T-cell (primary cell): ENCODE results near the gene RHEX. TPM values are rescaled to one million over a fixed set of nuclear protein-coding genes. Genes with fewer than 3 reads are reported as not detected.

Experiments used
- ATAC-seq, 4 experiments: fragments of 200-7000 bp in 3 of 4; fragments of 150-1000 bp in 1 of 4; cut with Tn5 transposase; replicated peaks in 1 of 4; 1 replicate in 3 of 4; 2 replicates in 1 of 4; pipeline ENCODE4 v1.10.0; 2021; ENCODE audit warnings: moderate library complexity in 3 of 4, mild to moderate bottlenecking in 2 of 4, moderate number of reproducible peaks in 1 of 4
- CTCF ChIA-PET, 2 donors: fragments of 300-600 bp; sonication (Branson Sonifier 250); formaldehyde crosslinking; loops; one replicate each; lab custom pipeline; 2022; ENCODE audit warnings: antibody characterized with exemption in 2 of 2; lab: Charles Lee
- POLR2A ChIA-PET, 2 donors: fragments of 300-600 bp; sonication (Branson Sonifier 250); formaldehyde crosslinking; loops; one replicate each; lab custom pipeline; 2022; ENCODE audit warnings: antibody characterized with exemption in 2 of 2; lab: Charles Lee
- DNase-seq, 35 experiments: peaks; one replicate each; pipeline versions ENCODE4 v3.0.0 to v3.0.0-alpha.2; 2013 to 2023
- H3K27ac ChIP-seq: one replicate; pipeline ENCODE4 v1.5.1; 2013; ENCODE audit warnings: low read length
- H3K27me3 ChIP-seq, 2 experiments: replicated peaks in 1 of 2; 1 replicate in 1 of 2; 2 replicates in 1 of 2; pipeline versions ENCODE4 v1.6.1 to v1.7.0; 2013; ENCODE audit warnings: low read length in 1 of 2, mixed read lengths in 1 of 2; ENCODE audit not compliant: control insufficient read depth in 2 of 2, insufficient read depth in 2 of 2; ENCODE audit errors: extremely low read depth in 1 of 2
- H3K36me3 ChIP-seq, 2 donors: 1 replicate in 1 of 2; 2 replicates in 1 of 2; pipeline versions ENCODE4 v1.6.1 to v1.7.0; 2013; ENCODE audit warnings: low read length in 1 of 2; ENCODE audit not compliant: control insufficient read depth in 2 of 2, insufficient read depth in 1 of 2; ENCODE audit errors: extremely low read depth in 1 of 2
- H3K4me1 ChIP-seq, 2 experiments: 1 replicate in 1 of 2; 2 replicates in 1 of 2; pipeline versions ENCODE4 v1.6.1 to v1.7.0; 2013; ENCODE audit warnings: low read length in 2 of 2, mixed read lengths in 1 of 2; ENCODE audit not compliant: insufficient read depth in 2 of 2, control insufficient read depth in 1 of 2; ENCODE audit errors: extremely low read depth in 1 of 2
- H3K4me3 ChIP-seq, 2 donors: 1 replicate in 1 of 2; 2 replicates in 1 of 2; pipeline versions ENCODE4 v1.5.1 to v1.7.0; 2013; ENCODE audit warnings: mild to moderate bottlenecking in 2 of 2, low read length in 1 of 2, moderate library complexity in 1 of 2; ENCODE audit not compliant: control insufficient read depth in 1 of 2; ENCODE audit errors: extremely low read depth in 1 of 2
- H3K9me3 ChIP-seq: 2 replicates; pipeline ENCODE4 v1.7.0; 2013
- H3K27ac Mint-ChIP-seq, 2 donors: one replicate each; pipeline ENCODE4 v1.8.0; 2020 to 2021; ENCODE audit warnings: mild to moderate bottlenecking in 2 of 2, mixed read lengths in 2 of 2
- H3K27me3 Mint-ChIP-seq, 2 donors: one replicate each; pipeline ENCODE4 v1.8.0; 2021 to 2022; ENCODE audit warnings: mixed read lengths in 2 of 2
- H3K36me3 Mint-ChIP-seq: one replicate; pipeline ENCODE4 v1.8.0; 2021; ENCODE audit warnings: mixed read lengths
- H3K4me1 Mint-ChIP-seq, 3 donors: one replicate each; pipeline ENCODE4 v1.8.0; 2020 to 2022; ENCODE audit warnings: mixed read lengths in 3 of 3, mild to moderate bottlenecking in 1 of 3
- H3K4me3 Mint-ChIP-seq, 3 donors: one replicate each; pipeline ENCODE4 v1.8.0; 2020 to 2022; ENCODE audit warnings: mild to moderate bottlenecking in 3 of 3, mixed read lengths in 3 of 3, moderate library complexity in 3 of 3
- H3K9me3 Mint-ChIP-seq, 3 donors: one replicate each; pipeline ENCODE4 v1.8.0; 2020 to 2022; ENCODE audit warnings: mixed read lengths in 3 of 3
- WGBS: methylation state at CpG from one replicate; pipeline ENCODE4 v1.1.5; 2013; ENCODE audit warnings: missing lambda C conversion rate; ENCODE audit not compliant: insufficient coverage; 5-methylcytosine and 5-hydroxymethylcytosine counted together
- total RNA-seq, 35 experiments: library from RNA in 6 of 35; stranded (reverse) in 6 of 35; fragments of 120-200 nt in 1 of 35; gene quantifications; one replicate each; pipeline versions ENCODE4 v1.2.1 to v1.2.4 and lab custom pipeline; 2013 to 2026

RHEX gene
- total RNA-seq, 5 donors from 2014 or later (not counting 1 experiment from before 2014, with no cell fraction given) = 0.28 to 1.6 (median 1.2) TPM; not detected in 1

DNA sequence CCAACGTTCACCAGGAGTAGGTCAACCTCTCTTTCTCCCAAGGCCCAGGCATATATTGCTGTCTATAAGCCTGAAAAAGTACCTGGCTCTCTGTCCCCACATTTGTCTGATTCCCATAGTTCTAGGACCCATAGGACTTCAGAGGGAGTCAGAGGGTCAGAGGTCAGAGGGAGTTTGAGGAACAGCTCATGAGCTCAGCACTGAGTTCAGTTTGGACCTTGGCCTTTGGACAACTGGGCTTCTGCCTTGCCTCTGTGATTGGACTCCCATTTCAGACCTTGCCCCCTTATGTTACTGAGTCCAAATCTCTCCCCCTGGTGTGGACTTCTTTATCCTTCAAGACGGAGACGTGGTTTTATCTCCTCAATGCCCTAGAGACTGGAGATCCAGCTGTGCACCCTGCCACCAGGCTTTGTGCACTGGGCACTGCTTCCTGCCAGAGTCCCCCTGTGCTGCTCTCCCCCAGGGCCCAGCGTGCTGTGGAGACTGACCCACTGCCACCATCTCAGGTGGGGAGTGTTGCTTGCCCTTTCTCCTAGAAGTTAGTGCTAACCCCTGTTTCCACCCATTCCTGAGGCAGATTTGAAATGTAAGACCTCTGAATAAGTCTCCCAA is 32.5 kb upstream of the RHEX start:
- ChIA-PET POLR2A (no interaction called here), CTCF (interaction anchor here (0.6 kb wide), 2 partner anchors 8 to 766 kb away, joined by 3 to 6 read pairs; no protein-coding TSS in a partner anchor)
- Mint-ChIP-seq H3K4me3 (no peak overlapping the region), H3K27me3 (peaks cover 10 to 19% of the 10 kb centered on the region in 2 donors), H3K36me3 (no peaks in the 10 kb centered on the region), H3K4me1 (no peaks in the 10 kb centered on the region), H3K9me3 (no peaks in the 10 kb centered on the region), H3K27ac (no peak overlapping the region)
- no peak overlapping the region for H3K27ac ChIP-seq
- DNase-seq (no peak), ATAC-seq (no peak)
- no peaks in the 10 kb centered on the region for H3K9me3 ChIP-seq
- no peak overlapping the region for H3K4me3 ChIP-seq
- H3K27me3 ChIP-seq = peaks cover 0 to 12% of the 10 kb centered on the region in 2 experiments
- no peaks in the 10 kb centered on the region for H3K36me3 ChIP-seq
- H3K4me1 ChIP-seq = no peaks in the 10 kb centered on the region
- WGBS = 76% methylated on average over 2 of the region's 4 CpGs

DNA sequence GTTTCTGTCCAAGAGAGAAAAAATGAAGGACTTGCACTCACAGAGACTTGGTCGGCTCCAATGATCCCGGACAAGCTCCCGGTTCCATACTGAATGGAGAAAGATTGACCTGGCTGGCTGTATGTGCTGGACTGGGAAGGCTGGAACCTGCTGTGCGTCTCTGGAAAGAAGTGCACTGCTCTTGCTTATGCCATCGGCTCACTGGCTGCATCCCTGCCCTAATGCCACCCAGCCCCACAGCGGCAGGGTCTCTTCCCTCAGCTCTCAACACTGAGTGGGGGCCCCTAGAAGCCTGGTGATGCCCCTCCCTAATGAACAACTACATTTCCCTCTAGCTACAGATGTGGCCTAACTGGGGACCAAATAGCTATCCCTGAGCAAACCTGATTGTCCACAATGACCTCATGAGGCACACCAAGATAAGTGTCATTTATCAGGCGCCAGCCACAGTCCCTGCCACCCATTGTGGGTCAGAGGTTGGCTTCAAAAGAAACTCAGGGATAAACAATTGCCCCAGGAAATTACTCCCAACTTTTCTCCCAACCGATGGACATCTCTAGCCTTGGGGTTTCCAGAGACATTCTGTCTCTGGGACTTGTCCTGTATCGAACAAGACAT is 31.9 kb upstream of the RHEX start:
- ChIA-PET CTCF (interaction anchor here in 1 of 2 donors (0.6 kb wide), 1 partner anchor 767 kb away, joined by 6 read pairs; no protein-coding TSS in a partner anchor), POLR2A (no interaction called here)
- Mint-ChIP-seq H3K27me3 (peaks cover 10 to 19% of the 10 kb centered on the region in 2 donors), H3K4me3 (no peak overlapping the region), H3K36me3 (no peaks in the 10 kb centered on the region), H3K4me1 (no peaks in the 10 kb centered on the region), H3K27ac (no peak overlapping the region), H3K9me3 (no peaks in the 10 kb centered on the region)
- ATAC-seq = no peak
- H3K4me1 ChIP-seq = no peaks in the 10 kb centered on the region
- DNase-seq = no peak
- 85% methylated on average over 9 of the region's 9 CpGs for WGBS
- peaks cover 0 to 12% of the 10 kb centered on the region in 2 experiments for H3K27me3 ChIP-seq
- no peak overlapping the region for H3K4me3 ChIP-seq
- no peak overlapping the region for H3K27ac ChIP-seq
- H3K9me3 ChIP-seq = no peaks in the 10 kb centered on the region
- H3K36me3 ChIP-seq = no peaks in the 10 kb centered on the region

- Histone ChIP-seq H3K36me3 (no peaks in the 10 kb centered on the region), H3K9me3 (no peaks in the 10 kb centered on the region), H3K4me1 (no peaks in the 10 kb centered on the region), H3K27ac (no peak overlapping the region), H3K4me3 (no peak overlapping the region), H3K27me3 (peaks cover 0 to 12% of the 10 kb centered on the region in 2 experiments)
- no peak for ATAC-seq
- Mint-ChIP-seq H3K4me1 (no peaks in the 10 kb centered on the region), H3K4me3 (no peak overlapping the region), H3K36me3 (no peaks in the 10 kb centered on the region), H3K9me3 (no peaks in the 10 kb centered on the region), H3K27me3 (peaks cover 10 to 19% of the 10 kb centered on the region in 2 donors), H3K27ac (no peak overlapping the region)
- POLR2A ChIA-PET = no interaction called here
- 96% methylated on average over 2 of the region's 4 CpGs for WGBS
- no peak for DNase-seq
- CTCF ChIA-PET = no interaction called here
These were observed 31.2 kb upstream of the RHEX start for GRCh38 chr1:206021626-206022365.

DNA sequence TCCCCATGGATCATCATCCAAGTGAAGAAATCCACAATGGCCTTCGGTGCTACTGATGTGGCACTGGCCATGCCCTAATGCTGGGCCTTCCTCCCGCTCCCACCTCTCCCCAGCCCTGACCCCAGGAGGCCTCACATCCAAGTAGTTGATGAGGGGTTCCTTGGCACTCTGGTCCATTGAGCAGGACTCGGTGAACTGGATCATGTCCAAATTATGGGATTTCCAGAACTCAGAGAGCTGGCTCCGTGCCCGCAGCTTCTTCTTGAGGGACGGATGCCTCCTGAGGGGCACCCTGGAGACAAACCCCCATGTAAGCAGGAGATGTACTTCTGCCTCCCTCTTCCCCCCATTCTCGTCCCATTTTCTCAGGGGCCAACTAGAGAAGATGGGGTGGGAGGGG is 30.2 kb upstream of the RHEX start:
- no peaks in the 10 kb centered on the region for H3K36me3 Mint-ChIP-seq
- H3K4me1 Mint-ChIP-seq = no peaks in the 10 kb centered on the region
- no peaks in the 10 kb centered on the region for H3K9me3 ChIP-seq
- ATAC-seq = no peak
- no peaks in the 10 kb centered on the region for H3K4me1 ChIP-seq
- no peak overlapping the region for H3K4me3 ChIP-seq
- H3K27me3 ChIP-seq = peaks cover 0 to 12% of the 10 kb centered on the region in 2 experiments
- no peak for DNase-seq
- peaks cover 13 to 21% of the 10 kb centered on the region in 2 donors for H3K27me3 Mint-ChIP-seq
- H3K9me3 Mint-ChIP-seq = no peaks in the 10 kb centered on the region
- H3K36me3 ChIP-seq = no peaks in the 10 kb centered on the region
- POLR2A ChIA-PET = interaction anchor here in 1 of 2 donors (0.5 kb wide), 1 partner anchor 10 kb away, joined by 3 read pairs; no protein-coding TSS in a partner anchor
- H3K27ac Mint-ChIP-seq = no peak overlapping the region
- no peak overlapping the region for H3K27ac ChIP-seq
- H3K4me3 Mint-ChIP-seq = no peak overlapping the region
- WGBS = 95% methylated on average over 3 of the region's 7 CpGs
- CTCF ChIA-PET = no interaction called here

GRCh38 chr1:206023695-206024094 is 29.3 kb upstream of the RHEX start, which contains the start of gene CTSE:
CTSE (minus strand) TSS chr1:206023895; CDS start chr1:206023791, 104 bp downstream.
- ATAC-seq = no peak
- H3K27ac ChIP-seq = no peak within 1 kb of the TSS
- DNase-seq = no peak
- H3K4me1 Mint-ChIP-seq = no peaks in the 10 kb centered on the region
- no peak within 1 kb of the TSS for H3K4me3 Mint-ChIP-seq
- no peak within 1 kb of the TSS for H3K27ac Mint-ChIP-seq
- peaks cover 16 to 24% of the 10 kb centered on the region in 2 donors for H3K27me3 Mint-ChIP-seq
- POLR2A ChIA-PET = no interaction called here
- no peak within 1 kb of the TSS for H3K4me3 ChIP-seq
- WGBS = 77% methylated on average over 8 of the region's 11 CpGs
- no peaks in the 10 kb centered on the region for H3K9me3 ChIP-seq
- no peaks in the 10 kb centered on the region for H3K9me3 Mint-ChIP-seq
- H3K4me1 ChIP-seq = no peaks in the 10 kb centered on the region
- peaks cover 0 to 14% of the 10 kb centered on the region in 2 experiments for H3K27me3 ChIP-seq
- no peaks in the 10 kb centered on the region for H3K36me3 Mint-ChIP-seq
- H3K36me3 ChIP-seq = no peaks in the 10 kb centered on the region
- CTCF ChIA-PET = no interaction called here

DNA sequence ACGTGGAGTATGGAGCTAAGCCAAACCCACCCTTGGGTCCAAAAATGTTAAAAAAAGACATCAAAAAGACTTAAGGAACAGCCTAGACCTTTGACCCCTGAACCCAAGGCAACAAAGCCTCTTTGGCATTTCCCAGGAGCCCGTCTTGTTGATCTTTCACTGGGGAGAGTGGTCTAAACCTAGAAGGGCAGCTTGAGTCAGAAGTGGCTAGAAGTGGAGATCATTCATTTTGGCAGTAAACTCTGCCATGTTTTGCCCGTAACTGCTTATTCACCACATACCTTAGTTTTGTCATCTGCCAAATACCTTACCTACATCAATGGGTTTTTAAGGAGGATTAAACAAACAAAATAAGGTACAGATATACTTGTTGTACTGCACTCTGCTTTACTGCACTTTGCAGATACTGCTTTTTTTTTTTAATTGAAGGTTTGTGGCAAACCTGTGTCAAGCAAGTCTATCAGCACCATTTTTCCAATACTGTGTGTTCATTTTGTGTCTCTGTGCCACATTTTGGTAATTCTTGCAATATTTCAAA is 27.6 kb upstream of the RHEX start:
- Histone ChIP-seq H3K27me3 (peaks cover 0 to 18% of the 10 kb centered on the region in 2 experiments), H3K27ac (no peak overlapping the region), H3K4me1 (no peaks in the 10 kb centered on the region), H3K9me3 (no peaks in the 10 kb centered on the region), H3K36me3 (no peaks in the 10 kb centered on the region), H3K4me3 (no peak overlapping the region)
- no CpG with 5 or more reads among the region's 3 CpGs for WGBS
- Mint-ChIP-seq H3K27me3 (peaks cover 20 to 29% of the 10 kb centered on the region in 2 donors), H3K4me3 (no peak overlapping the region), H3K36me3 (no peaks in the 10 kb centered on the region), H3K27ac (no peak overlapping the region), H3K4me1 (no peaks in the 10 kb centered on the region), H3K9me3 (no peaks in the 10 kb centered on the region)
- DNase-seq (no peak), ATAC-seq (no peak)
- POLR2A ChIA-PET = no interaction called here
- CTCF ChIA-PET = no interaction called here
